GM21526 (cell line): Measurements from ENCODE around the gene NR2C2.

ENCODE experiments used
- ATAC-seq: cut with Tn5 transposase; IDR thresholded peaks from one replicate; pipeline ENCODE4 v1.9.1; 2021; ENCODE audit warnings: moderate library complexity; ENCODE audit not compliant: unreplicated experiment, low FRiP score

Gene NR2C2

DNA sequence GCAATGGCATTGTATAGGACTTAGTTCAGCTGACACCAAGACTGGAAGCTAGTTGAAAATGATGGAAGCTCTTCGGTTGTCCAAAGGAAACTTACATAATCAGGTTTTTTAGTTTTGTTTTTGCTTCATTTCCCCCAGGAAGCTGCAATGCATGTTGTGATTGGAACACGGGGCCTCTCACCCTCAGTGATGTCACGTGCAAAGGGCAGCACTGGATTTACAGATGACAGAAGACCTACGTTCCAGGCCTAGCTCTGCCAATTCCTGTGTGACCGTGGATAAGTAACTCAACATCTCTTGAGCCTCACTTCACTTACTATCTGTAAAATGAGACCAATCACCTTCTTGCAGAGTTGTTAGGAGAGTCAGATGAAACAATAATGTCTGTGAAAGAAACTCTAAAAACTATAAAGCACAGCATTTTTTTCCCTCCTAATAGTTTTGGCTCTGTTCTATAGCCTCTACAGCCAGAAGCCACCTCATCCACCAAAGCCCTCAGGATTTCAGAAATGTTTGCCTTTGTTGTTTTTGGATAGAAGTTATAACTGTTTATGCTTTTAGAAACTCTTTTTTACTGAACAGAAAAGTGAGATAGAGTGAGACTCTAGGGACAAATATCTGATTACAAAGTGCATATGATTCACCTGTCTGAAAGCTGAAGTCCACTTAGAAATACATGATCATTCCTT, 146.9 kb downstream of the NR2C2 start:
- no peak for ATAC-seq

DNA sequence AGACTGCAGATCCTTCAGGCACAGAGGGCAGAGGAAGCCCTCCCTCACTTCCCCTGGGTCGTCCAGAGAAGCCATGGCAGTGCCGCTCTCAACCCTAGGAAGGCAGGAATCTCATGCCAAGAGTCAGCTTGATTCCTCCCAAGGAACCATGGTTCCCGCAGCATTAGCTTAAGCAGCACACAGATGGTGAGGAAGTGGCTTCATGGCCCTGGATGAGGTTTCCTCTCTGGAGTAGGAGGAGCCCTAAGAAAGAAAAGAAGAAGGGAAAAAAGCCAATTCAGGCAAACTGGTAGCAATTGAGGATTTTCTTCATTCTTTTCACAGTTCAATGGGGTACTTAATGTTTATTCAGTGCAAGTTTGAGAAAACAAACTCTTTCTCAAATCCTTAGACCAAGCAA, 148.7 kb downstream of the NR2C2 start:
- ATAC-seq: no peak

DNA sequence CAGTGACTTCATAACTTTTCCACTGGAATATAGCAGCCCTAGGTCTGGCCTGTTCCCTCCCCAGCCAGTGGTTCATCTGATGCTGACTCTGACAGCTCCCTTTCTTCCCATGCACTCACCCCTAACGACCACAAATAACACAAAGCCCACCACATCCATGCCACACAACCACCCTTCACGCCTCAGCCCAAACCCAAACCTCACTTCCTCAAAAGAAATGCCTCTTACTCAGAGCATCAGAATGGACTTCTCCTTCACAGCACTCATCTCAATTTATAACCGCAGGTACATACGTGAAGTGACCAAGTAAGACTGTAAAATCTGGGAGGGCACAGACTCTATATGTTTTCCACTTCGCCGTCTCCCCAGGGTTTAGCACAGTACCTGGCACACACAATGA, 150.5 kb downstream of the NR2C2 start:
- ATAC-seq: no peak
